Stimulated activated CD8-positive, alpha-beta memory T cell treated with anti-CD3 and anti-CD28 coated beads, Interleukin-7, amount 100 ng/mL, for 24 hours (primary cell): Measurements from ENCODE around the gene MARF1.
A peak's percentile ranks its signal among the peaks of the same experiment; 100 is the strongest.
"Not testable (repeated sequence)": the region's sequence is repeated elsewhere in the genome, so short reads cannot be mapped to it uniquely, and the experiment has no call there.

ENCODE experiments used
- DNase-seq: peaks from one replicate; pipeline ENCODE4 v3.0.0-alpha.2; 2020; ENCODE audit warnings: low read depth

MARF1 gene, protein sequence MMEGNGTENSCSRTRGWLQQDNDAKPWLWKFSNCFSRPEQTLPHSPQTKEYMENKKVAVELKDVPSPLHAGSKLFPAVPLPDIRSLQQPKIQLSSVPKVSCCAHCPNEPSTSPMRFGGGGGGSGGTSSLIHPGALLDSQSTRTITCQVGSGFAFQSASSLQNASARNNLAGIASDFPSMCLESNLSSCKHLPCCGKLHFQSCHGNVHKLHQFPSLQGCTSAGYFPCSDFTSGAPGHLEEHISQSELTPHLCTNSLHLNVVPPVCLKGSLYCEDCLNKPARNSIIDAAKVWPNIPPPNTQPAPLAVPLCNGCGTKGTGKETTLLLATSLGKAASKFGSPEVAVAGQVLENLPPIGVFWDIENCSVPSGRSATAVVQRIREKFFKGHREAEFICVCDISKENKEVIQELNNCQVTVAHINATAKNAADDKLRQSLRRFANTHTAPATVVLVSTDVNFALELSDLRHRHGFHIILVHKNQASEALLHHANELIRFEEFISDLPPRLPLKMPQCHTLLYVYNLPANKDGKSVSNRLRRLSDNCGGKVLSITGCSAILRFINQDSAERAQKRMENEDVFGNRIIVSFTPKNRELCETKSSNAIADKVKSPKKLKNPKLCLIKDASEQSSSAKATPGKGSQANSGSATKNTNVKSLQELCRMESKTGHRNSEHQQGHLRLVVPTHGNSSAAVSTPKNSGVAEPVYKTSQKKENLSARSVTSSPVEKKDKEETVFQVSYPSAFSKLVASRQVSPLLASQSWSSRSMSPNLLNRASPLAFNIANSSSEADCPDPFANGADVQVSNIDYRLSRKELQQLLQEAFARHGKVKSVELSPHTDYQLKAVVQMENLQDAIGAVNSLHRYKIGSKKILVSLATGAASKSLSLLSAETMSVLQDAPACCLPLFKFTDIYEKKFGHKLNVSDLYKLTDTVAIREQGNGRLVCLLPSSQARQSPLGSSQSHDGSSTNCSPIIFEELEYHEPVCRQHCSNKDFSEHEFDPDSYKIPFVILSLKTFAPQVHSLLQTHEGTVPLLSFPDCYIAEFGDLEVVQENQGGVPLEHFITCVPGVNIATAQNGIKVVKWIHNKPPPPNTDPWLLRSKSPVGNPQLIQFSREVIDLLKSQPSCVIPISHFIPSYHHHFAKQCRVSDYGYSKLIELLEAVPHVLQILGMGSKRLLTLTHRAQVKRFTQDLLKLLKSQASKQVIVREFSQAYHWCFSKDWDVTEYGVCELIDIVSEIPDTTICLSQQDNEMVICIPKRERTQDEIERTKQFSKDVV (N-terminal part only)

DNA sequence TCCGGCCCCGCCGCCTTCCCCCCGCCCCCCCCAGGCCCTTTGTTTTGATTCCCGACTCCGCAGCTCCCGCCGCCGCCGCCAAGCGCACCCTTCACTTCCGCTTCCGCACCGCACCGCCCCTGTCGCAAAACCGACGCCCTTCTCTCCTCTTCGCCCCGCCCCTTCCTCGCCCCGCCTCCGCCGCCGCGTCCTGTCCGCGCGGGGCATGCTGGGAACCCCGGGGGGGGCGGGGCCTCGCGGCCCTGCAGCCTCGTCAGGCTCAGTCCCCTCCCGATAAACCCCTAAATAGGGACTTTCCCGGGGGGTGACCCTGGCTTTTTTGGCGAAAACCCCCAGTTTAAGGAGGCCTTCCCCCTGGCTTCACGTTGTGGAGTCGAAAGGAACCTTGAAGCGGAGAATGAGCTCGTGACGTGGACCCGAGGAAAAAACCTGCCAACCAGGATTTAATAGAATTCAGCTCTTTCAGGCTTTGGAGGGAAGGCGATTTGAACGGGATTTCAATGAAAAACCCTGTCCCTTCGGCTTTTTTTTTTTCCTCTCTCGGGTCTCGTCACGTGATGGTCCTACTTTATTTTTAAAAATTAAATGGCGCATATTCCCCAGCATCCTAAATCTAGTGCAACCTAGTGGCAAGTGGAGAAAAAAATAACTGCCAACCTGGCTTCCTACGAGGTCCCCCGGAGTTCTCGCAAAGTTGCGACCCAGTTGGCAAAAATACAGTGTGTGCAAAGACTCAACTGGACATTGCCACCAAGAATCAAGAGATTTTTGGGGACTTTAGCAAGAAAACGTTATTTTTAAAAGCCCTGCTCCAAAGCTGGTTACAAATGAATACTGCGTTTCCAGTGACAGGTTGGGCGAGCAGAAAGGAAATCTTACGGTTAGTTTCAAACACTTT is at the start of gene MARF1:
TSS of gene MARF1 (minus strand) at position 107 of the 898 bp plus-strand sequence. CDS start 3,921 bp downstream, outside the sequence.
- peak; percentile 99 for DNase-seq

DNA sequence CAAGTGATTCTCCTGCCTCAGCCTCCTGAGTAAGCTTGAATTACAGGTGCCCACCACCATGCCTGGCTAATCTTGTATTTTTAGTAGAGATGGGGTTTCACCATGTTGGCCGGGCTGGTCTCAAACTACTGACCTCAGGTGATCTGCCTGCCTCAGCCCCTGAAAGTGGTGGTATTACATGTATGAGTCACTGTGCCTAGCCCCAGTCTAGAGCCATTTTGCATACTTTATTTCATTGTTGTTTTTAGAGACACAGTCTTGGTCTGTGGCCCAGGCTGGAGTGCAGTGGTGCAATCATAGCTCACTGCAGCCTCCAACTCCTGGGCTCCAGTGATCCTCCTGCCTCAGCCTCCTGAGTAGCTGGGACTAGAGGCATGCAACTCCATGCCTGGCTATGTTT is 49.6 kb upstream of the MARF1 start:
- not testable (repeated sequence) for DNase-seq

DNA sequence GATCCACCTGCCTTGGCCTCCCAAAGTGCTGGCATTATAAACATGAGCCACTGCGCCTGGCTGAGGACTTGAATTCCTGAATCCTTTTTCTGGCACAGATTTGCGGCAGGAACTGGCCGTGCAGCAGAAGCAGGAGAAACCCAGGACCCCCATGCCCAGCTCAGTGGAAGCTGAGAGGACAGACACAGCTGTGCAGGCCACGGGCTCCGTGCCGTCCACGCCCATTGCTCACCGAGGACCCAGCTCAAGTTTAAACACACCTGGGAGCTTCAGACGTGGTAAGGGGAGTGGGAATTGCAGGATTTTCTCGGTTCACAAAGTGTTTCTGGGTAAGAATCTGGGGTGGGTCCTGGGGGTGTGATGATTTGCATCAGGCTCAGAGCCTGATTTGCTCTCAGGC is 48.1 kb upstream of the MARF1 start:
- DNase-seq, result no peak

DNA sequence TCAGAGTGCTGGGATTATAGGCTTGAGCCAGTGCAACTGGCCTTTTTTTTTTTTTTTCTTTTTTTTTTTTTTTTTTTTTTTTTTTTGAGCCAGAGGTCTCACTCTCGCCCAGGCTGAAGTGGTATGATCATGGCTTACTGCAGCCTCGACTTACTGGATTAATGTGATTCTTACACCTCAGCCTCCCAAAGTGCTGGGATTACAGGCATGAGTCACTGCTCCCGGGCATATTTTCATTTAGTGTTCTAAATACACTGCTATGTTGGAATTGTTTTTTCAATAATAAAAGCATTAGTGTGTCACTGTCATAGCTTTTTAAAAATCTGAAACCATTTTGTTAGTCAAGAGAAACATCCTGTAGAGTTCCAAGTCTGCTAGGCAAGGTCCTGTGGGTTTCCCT is 47.3 kb upstream of the MARF1 start:
- DNase-seq, result no peak

DNA sequence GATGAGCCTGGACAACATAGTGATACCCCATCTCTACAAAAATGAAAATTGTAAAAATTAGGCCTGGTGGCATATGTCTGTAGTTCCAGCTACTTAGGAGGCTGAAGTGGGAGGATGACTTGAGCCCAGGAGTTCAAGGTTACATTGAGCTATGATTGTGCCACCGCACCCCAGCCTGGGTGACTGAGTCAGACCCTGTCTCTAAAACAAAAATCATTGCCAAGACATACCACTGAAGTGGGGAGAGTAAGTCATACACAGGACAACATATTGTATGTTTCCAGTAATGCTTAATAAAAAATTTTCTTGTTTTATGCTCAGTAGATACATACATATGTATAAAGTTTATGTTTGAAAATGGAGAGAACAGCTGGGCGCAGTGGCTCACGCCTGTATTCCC is 46.3 kb upstream of the MARF1 start:
- DNase-seq, result no peak

DNA sequence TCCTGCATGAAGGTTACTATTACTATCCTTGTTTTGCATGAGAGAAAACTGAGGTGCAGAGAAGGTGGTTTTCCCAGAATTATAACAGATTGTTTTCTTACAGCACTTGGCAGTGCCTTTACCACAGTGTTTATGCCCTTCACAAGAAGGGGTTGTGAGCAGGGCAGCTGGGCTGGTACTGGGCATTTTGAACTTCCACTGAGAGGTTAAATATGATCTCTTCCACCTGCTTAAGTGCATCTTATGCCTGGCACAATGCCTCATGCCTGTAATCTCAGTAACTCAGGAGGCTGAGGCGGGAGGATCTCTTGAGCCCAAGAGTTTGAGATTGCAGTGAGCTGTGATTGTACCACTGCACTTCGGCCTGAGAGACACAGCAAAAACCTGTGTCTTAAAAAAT is 43.3 kb upstream of the MARF1 start:
- DNase-seq, result no peak

DNA sequence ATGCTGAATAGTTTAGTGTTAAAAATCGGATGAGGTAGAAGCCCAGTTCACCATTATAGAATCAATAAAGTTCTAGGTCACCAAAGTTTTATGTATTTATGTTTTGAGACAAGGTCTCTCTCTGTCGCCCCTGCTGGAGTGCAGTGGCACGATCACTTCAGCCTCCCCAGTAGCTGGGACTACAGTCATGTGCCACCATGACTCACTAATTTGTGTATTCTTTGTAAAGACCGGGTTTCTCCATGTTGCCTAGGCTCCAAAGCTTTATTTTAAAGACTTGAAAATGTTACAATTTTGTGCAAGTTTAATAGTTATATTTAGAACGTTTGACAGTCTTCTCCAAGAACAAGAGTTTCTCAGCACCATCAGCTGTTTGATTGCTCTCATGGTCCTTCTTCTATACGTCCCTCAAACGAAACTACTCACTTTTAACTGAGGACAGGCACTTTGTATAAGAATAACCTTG is 39.2 kb upstream of the MARF1 start:
- DNase-seq, result peak; percentile 4

DNA sequence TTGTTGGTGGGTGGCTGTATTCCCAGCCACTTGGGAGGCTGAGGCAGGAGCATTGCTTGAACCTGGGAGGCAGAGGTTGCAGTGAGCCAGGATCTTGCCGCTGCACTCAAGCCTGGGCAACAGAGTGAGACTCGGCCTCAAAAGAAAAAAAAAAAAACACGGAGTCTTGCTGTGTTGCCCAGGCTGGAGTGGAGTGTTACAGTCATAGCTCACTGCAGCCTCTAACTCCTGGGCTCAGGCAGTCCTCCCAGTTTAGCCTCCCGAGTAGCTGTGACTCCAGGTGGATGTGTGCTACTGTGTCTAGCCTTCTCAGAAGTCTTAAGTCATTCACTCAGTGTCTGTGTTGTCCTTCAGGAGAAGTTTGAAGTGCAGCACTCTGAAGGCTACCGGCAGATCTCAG is 34.5 kb upstream of the MARF1 start:
- DNase-seq, result no peak

DNA sequence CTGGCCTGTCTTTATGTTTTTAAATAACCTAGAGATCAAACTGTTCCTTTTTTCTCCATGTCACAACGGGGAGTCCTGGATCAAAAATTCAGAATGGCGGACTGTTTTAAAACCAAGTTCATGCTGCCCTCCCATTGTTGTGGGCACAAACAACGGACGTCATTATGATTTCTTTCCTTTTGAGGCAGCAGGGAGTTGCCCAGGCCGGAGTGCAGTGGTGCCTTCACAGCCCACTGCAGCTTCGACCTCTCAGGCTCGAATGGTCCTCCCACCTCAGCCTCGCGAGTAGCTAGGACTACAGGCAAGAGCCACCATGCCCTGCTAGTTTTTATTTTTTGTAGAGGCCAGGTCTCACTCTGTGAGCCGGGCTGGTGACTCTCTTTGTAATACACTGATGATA is 33.6 kb upstream of the MARF1 start:
- DNase-seq, result no peak

DNA sequence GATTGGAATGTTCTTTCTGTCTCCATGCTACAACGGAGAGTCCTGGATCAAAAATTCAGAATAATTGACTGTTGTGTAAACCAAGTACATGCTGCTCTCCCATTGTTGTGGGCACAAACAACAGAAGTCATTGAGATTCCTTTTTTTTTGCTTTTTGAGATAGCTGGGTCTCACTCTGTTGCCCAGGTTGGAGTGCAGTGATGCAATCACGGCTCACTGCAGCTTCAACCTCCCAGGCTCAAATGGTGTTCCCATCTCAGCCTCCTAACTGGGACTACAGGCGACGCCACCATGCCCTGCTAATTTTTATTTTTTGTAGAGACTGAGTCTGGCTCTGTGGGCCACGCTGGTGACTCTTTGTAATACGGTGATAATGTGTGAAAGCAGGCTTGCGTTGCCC is 31.6 kb upstream of the MARF1 start:
- DNase-seq, result no peak

DNA sequence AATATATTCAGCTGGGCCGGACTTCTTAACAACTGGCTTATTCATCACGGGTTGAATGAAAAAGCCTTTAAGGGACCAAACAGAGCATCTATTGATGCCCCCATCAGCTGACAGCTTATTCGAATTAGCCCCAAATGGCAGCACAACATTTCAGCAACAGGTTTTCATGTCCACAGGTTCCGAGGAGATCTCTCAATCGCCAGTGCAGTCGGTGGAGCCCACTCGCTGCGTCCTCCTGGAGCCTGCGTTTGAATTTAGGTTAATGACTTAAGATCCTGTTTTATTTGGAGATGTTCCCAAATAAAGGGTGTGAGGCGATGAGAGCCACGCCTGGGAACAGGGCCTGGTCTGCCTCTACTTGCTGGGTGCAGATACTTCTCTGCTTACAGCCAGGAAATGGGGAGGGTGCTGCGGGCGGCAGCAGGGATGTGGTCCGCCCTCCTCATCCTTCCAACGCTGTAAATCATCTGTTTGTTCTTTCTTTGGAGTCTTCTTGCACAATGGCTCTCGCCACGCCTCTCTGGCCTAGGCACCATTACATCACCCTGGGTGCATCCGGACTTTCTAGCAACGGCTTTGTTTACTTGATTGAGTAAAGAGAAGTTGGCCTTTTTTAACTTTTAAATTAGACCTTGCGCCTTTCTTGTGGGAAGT is 29.7 kb upstream of the MARF1 start:
- DNase-seq, result peak; percentile 13

DNA sequence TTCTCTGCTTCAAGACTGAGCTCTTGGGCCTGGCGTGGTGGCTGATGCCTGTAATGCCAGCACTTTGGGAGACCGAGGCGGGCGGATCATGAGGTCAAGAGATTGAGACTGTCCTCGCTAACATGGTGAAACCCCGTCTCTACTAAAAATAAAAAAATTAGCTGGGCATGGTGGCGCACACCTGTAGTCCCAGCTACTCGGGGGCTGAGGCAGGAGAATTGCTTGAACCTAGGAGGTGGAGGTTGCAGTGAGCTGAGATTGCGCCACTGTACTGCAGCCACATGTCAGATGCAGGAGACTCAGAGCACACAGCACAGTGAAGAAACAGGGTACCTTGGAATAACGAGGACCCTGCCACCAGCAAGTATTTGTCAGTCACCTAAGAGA is 29.2 kb upstream of the MARF1 start:
- DNase-seq, result not testable (repeated sequence)

DNA sequence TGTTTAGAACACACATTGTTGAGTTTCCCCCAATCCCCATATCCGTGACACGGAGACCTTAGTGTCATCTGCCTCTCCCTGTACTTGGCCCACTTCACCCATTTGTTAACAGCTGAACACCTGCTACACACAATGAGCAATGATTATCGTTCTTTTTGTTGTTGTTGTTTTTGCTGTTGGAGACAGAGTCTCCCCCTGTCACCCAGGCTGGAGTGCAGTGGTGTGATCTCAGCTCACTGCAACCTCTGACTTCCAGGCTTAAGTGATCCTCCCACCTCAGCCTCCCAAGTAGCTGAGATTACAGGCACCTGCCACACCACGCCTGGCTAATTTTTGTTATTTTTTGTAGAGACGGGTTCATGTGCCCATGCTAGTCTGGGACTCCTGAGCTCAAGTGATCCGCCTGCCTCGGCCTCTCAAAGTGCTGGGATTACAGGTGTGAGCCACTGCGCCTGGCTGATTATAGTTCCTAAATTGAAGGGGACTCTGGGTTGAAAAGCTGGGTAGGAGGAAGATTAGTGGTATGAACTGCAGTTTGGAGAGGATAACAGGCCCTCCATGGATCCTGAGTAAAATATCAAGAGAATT is 28.7 kb upstream of the MARF1 start:
- DNase-seq, result no peak

DNA sequence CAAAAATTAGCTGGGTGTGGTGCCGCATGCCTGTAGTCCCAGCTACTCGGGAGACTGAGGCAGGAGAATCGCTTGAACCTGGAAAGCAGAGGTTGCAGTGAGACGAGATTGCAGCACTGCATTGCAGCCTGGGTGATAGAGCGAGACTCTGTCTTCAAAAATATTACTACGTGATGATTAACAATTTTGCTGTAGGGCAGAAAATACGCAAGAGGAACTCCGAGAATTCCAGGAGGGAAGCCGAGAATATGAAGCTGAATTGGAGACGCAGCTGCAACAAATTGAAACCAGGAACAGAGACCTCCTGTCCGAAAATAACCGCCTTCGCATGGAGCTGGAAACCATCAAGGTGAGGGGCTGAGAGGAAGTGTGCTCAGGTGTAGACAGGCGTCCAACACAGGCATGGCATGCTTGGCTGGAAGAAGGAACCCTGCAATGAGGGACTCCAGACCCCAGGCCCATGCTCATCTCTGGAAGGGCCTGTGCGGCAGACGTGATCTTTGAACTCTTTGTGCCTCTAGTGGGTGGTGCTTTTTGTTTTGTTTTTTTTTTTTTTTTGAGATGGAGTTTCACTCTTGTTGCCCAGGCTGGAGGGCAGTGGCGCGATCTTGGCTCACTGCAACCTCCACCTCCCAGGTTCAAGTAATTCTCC is 24.3 kb upstream of the MARF1 start:
- no peak for DNase-seq

DNA sequence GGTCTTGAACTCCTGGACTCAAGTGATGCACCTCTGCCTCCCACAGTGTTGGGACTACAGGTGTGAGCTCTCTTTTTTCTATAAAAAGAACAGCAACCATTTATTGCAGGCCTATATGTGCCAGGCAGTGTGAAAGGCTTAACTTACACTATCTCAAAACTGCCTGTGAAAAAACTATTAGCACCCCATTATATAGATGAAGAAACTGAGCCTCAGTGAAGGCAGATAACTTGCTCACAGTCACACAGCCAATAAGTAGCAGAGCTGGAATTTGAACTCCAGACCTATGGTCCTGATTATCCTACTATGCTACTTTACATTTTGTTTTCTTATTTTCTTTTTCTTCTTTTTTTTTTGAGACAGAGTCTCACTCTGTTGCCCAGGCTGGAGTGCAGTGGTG is 22.2 kb upstream of the MARF1 start:
- no peak for DNase-seq

DNA sequence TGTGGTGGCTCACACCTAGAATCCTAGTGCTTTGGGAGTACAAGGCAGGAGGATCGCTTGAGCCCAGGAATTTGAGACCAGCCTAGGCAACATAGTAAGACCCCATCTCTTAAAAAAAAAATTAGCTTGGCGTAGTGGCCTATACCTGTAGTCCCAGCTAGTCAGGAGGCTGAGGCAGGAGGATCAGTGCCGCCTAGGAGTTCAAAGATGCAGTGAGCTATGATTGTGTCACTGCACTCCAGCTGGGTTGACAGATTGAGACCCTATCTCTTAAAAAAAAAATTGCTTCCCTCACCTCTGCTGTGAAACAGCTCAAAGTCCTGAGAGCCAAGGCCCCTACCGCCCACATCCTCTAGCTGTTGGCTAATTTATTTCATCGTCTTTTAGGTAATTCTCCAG is 17.2 kb upstream of the MARF1 start:
- no peak for DNase-seq

DNA sequence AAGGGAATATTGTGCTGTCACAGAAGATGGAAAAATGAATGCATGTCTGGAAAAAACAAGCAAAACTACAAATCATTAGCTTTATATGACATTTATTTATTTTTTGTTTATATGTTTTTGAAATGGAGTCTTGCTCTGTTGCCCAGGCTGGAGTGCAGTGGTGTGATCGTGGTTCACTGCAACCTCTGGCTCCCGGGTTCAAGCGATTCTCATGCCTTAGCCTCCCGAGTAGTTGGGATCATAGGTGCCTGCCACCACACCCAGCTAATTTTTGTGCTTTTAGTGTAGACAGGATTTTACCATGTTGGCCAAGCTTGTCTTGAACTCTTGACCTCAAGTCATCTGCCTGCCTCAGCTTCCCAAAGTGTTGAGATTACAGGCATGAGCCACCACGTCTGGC is 15.6 kb upstream of the MARF1 start:
- no peak for DNase-seq

DNA sequence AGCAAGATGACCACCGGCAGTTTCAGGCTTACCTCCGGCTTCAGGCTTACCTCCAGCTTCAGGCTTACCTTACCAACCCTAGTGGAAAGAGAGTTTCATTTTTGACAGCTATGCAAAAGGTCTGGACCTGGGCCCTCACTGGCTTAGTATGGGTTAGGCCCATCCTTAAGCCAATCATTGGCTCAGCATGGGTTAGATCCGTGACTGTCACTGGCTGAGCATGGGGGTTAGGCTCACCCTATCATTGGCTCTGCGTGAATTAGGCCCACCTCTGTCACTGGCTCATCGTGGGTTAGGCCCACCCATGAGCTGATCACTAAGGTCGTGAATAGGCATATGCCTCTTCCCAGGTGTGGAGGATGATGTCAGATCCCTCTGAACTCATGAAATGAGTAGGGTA is 15.2 kb upstream of the MARF1 start:
- no peak for DNase-seq

DNA sequence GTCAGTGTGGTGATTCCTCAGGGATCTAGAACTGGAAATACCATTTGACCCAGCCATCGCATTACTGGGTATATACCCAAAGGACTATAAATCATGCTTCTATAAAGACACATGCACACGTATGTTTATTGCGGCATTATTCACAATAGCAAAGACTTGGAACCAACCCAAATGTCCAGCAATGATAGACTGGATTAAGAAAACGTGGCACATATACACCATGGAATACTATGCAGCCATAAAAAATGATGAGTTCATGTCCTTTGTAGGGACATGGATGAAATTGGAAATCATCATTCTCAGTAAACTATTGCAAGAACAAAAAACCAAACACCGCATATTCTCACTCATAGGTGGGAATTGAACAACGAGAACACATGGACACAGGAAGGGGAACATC is 12.6 kb upstream of the MARF1 start:
- not testable (repeated sequence) for DNase-seq

DNA sequence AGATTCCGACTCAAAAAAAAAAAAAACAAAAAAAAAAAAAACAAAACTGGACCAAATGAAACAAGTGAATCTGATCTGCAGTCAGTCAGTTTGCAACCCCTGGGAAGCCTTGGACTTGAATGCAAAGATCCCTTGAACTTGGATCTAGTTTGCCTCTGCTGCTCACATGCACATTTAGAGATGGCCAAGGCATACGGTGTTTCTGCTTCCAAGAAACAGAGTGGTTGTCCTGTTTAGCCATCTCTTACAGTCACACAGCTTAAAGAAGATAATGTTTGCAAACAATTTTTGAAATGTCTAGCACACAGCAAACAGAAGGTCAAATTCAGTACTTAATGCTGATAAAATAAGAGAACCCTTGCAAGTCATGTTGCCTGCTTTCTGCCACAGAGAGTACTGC is 11.6 kb upstream of the MARF1 start:
- no peak for DNase-seq
